ENCODE data around the gene NR6A1. TPM values are rescaled to one million over a fixed set of nuclear protein-coding genes. Genes with fewer than 3 reads are reported as not detected.

NR6A1 gene
- total RNA-seq, 1 experiment from 2014 or later = 6.7 TPM

GRCh38 chr9:124478354-124478753, 292.8 kb downstream of the NR6A1 start:
- no TSS peak for BruUV-seq (replicated peaks)
- no peak overlapping the region for H3K27ac Mint-ChIP-seq (ENCODE audit: unreplicated experiment)
- TF ChIP-seq CTCF (IDR thresholded peaks at IDR 0.05; ENCODE audit: unreplicated experiment) = no peak
- H3K4me3 Mint-ChIP-seq (ENCODE audit: low read depth, unreplicated experiment) = no peak overlapping the region
- peaks cover 6% of the 10 kb centered on the region for H3K4me1 Mint-ChIP-seq (ENCODE audit: low read depth, unreplicated experiment)
- DNase-seq = no peak
- H3K27me3 Mint-ChIP-seq (ENCODE audit: unreplicated experiment) = peaks cover 53% of the 10 kb centered on the region
- CTCF ChIA-PET = interaction anchor here (0.7 kb wide), 1 partner anchor 404 kb away, joined by 8 read pairs; no protein-coding TSS in a partner anchor
- H3K36me3 Mint-ChIP-seq (ENCODE audit: insufficient read depth, unreplicated experiment) = no peaks in the 10 kb centered on the region
- H3K9me3 Mint-ChIP-seq (ENCODE audit: low read depth, unreplicated experiment) = no peaks in the 10 kb centered on the region
- intact Hi-C loops (cut with micrococcal nuclease; ENCODE audit: unreplicated experiment) = no loop called here

- DNase-seq = no peak
- peaks cover 6% of the 10 kb centered on the region for H3K4me1 Mint-ChIP-seq (ENCODE audit: low read depth, unreplicated experiment)
- H3K4me3 Mint-ChIP-seq (ENCODE audit: low read depth, unreplicated experiment) = no peak overlapping the region
- intact Hi-C loops (cut with micrococcal nuclease; ENCODE audit: unreplicated experiment) = no loop called here
- no peak overlapping the region for H3K27ac Mint-ChIP-seq (ENCODE audit: unreplicated experiment)
- no peaks in the 10 kb centered on the region for H3K9me3 Mint-ChIP-seq (ENCODE audit: low read depth, unreplicated experiment)
- TF ChIP-seq CTCF (IDR thresholded peaks at IDR 0.05; ENCODE audit: unreplicated experiment) = no peak
- BruUV-seq (replicated peaks) = no TSS peak
- H3K27me3 Mint-ChIP-seq (ENCODE audit: unreplicated experiment) = peaks cover 53% of the 10 kb centered on the region
- no peaks in the 10 kb centered on the region for H3K36me3 Mint-ChIP-seq (ENCODE audit: insufficient read depth, unreplicated experiment)
- CTCF ChIA-PET = interaction anchor here (0.7 kb wide), 1 partner anchor 404 kb away, joined by 8 read pairs; no protein-coding TSS in a partner anchor
Measured at GRCh38 chr9:124477648-124478285, 293.3 kb downstream of the NR6A1 start.

GRCh38 chr9:124477211-124477647, 293.9 kb downstream of the NR6A1 start:
- intact Hi-C loops (cut with micrococcal nuclease; ENCODE audit: unreplicated experiment) = no loop called here
- Mint-ChIP-seq H3K4me3 (ENCODE audit: low read depth, unreplicated experiment) (no peak overlapping the region), H3K9me3 (ENCODE audit: low read depth, unreplicated experiment) (no peaks in the 10 kb centered on the region), H3K27ac (ENCODE audit: unreplicated experiment) (no peak overlapping the region), H3K4me1 (ENCODE audit: low read depth, unreplicated experiment) (peaks cover 6% of the 10 kb centered on the region), H3K27me3 (ENCODE audit: unreplicated experiment) (peaks cover 55% of the 10 kb centered on the region), H3K36me3 (ENCODE audit: insufficient read depth, unreplicated experiment) (no peaks in the 10 kb centered on the region)
- DNase-seq = no peak
- CTCF ChIA-PET = no interaction called here
- BruUV-seq (replicated peaks) = no TSS peak
- TF ChIP-seq CTCF (IDR thresholded peaks at IDR 0.05; ENCODE audit: unreplicated experiment) = no peak

GRCh38 chr9:124475868-124476690, 295.0 kb downstream of the NR6A1 start:
- H3K36me3 Mint-ChIP-seq (ENCODE audit: insufficient read depth, unreplicated experiment) = no peaks in the 10 kb centered on the region
- no peaks in the 10 kb centered on the region for H3K9me3 Mint-ChIP-seq (ENCODE audit: low read depth, unreplicated experiment)
- H3K27ac Mint-ChIP-seq (ENCODE audit: unreplicated experiment) = no peak overlapping the region
- DNase-seq = no peak
- no peak for TF ChIP-seq CTCF (IDR thresholded peaks at IDR 0.05; ENCODE audit: unreplicated experiment)
- CTCF ChIA-PET = no interaction called here
- peaks cover 6% of the 10 kb centered on the region for H3K4me1 Mint-ChIP-seq (ENCODE audit: low read depth, unreplicated experiment)
- no TSS peak for BruUV-seq (replicated peaks)
- intact Hi-C loops (cut with micrococcal nuclease; ENCODE audit: unreplicated experiment) = no loop called here
- H3K4me3 Mint-ChIP-seq (ENCODE audit: low read depth, unreplicated experiment) = no peak overlapping the region
- peaks cover 64% of the 10 kb centered on the region for H3K27me3 Mint-ChIP-seq (ENCODE audit: unreplicated experiment)

All from Calu3 (cell line).